ENCODE measurements around the gene CYB561A3.

GRCh38 chr11:61369372-61370348, 8.0 kb upstream of the CYB561A3 start:
- TF ChIP-seq CTCF (conservative IDR thresholded peaks at IDR 0.05; ENCODE audit: low read depth, low read length) (no peak), EZH2 (IDR thresholded peaks at IDR 0.05; ENCODE audit: borderline replicate concordance, low read depth, low read length, poor library complexity, severe bottlenecking) (no peak)

All from A673 (cell line).